ENCODE results near the gene TRIM34.
"Not testable (repeated sequence)": the region's sequence is repeated elsewhere in the genome, so short reads cannot be mapped to it uniquely, and the experiment has no call there.

GRCh38 chr11:5691238-5691963, 66.6 kb downstream of the TRIM34 start:
- not testable (repeated sequence) for TF ChIP-seq CTCF (IDR thresholded peaks at IDR 0.05); ZFX (IDR thresholded peaks at IDR 0.05; ENCODE audit: borderline replicate concordance)
